Right atrium auricular region (tissue), 2 donors: ENCODE results near the gene XK. TPM values are rescaled to one million over a fixed set of nuclear protein-coding genes. Genes with fewer than 3 reads are reported as not detected.

ENCODE experiments used
- DNase-seq: peaks from one replicate; pipeline ENCODE4 v3.0.0-alpha.2; 2019; ENCODE audit warnings: low spot score
- H3K27ac ChIP-seq, 2 donors: fragments of 200-600 bp; sonication (generic); 1 replicate in 1 of 2; 2 replicates in 1 of 2; pipeline ENCODE4 v1.5.1; 2016 to 2019
- H3K27me3 ChIP-seq, 2 donors: fragments of 200-600 bp; sonication (generic); one replicate each; pipeline versions ENCODE4 v1.5.1 to v1.6.0; 2017 to 2019
- H3K36me3 ChIP-seq: fragments of 200-600 bp; sonication (generic); one replicate; pipeline ENCODE4 v1.5.1; 2016
- H3K4me1 ChIP-seq, 2 donors: fragments of 200-600 bp; sonication (generic); one replicate each; pipeline versions ENCODE4 v1.5.1 to v1.6.0; 2017 to 2019
- H3K4me3 ChIP-seq, 2 donors: fragments of 200-600 bp; sonication (generic); 1 replicate in 1 of 2; 2 replicates in 1 of 2; pipeline ENCODE4 v1.5.1; 2017 to 2019; ENCODE audit warnings: mild to moderate bottlenecking in 1 of 2, moderate library complexity in 1 of 2
- H3K9me3 ChIP-seq, 2 donors: fragments of 200-600 bp; sonication (generic); one replicate each; pipeline ENCODE4 v1.5.1; 2019
- CTCF ChIP-seq, 2 donors: fragments of 200-600 bp; sonication (generic); IDR thresholded peaks; one replicate each; pipeline ENCODE4 v1.5.1; 2019; ENCODE audit warnings: antibody characterized with exemption in 2 of 2
- total RNA-seq, 2 donors: library from RNA; depleted of rRNA; stranded (reverse); fragments of >200 nt; gene quantifications; one replicate each; pipeline ENCODE4 v1.1.0, GENCODE V29; 2016

Gene XK
- total RNA-seq, 2 donors from 2014 or later, result 5.1 to 10.1 TPM

GRCh38 chrX:37659047-37659446 is 26.5 kb upstream of the XK start:
- no peak for DNase-seq

GRCh38 chrX:37662181-37662580 is 23.4 kb upstream of the XK start:
- Histone ChIP-seq H3K9me3 (no peaks in the 10 kb centered on the region), H3K27me3 (no peaks in the 10 kb centered on the region), H3K4me3 (no peak overlapping the region), H3K27ac (no peak overlapping the region), H3K4me1 (no peaks in the 10 kb centered on the region), H3K36me3 (no peaks in the 10 kb centered on the region)
- TF ChIP-seq CTCF (IDR thresholded peaks at IDR 0.05), result no peak
- no peak for DNase-seq

More at GRCh38 chrX:37659047-37659446, 26.5 kb upstream of the XK start:
- Histone ChIP-seq H3K4me1 (no peaks in the 10 kb centered on the region), H3K36me3 (no peaks in the 10 kb centered on the region), H3K4me3 (no peak overlapping the region), H3K27me3 (no peaks in the 10 kb centered on the region), H3K27ac (no peak overlapping the region), H3K9me3 (no peaks in the 10 kb centered on the region)
- no peak for TF ChIP-seq CTCF (IDR thresholded peaks at IDR 0.05)

GRCh38 chrX:37666516-37666915 is 19.1 kb upstream of the XK start:
- no peak for DNase-seq
- no peaks in the 10 kb centered on the region for H3K9me3 ChIP-seq
- H3K36me3 ChIP-seq, result no peaks in the 10 kb centered on the region
- no peaks in the 10 kb centered on the region for H3K27me3 ChIP-seq
- TF ChIP-seq CTCF (IDR thresholded peaks at IDR 0.05), result no peak
- H3K4me3 ChIP-seq, result no peak overlapping the region
- H3K27ac ChIP-seq, result no peak overlapping the region
- no peaks in the 10 kb centered on the region for H3K4me1 ChIP-seq

GRCh38 chrX:37667141-37667540 is 18.4 kb upstream of the XK start:
- H3K4me3 ChIP-seq, result no peak overlapping the region
- H3K4me1 ChIP-seq, result no peaks in the 10 kb centered on the region
- no peaks in the 10 kb centered on the region for H3K27me3 ChIP-seq
- no peak for DNase-seq
- no peaks in the 10 kb centered on the region for H3K9me3 ChIP-seq
- no peak for TF ChIP-seq CTCF (IDR thresholded peaks at IDR 0.05)
- no peak overlapping the region for H3K27ac ChIP-seq
- H3K36me3 ChIP-seq, result no peaks in the 10 kb centered on the region

GRCh38 chrX:37672563-37672962 is 13.0 kb upstream of the XK start:
- H3K27ac ChIP-seq, result no peak overlapping the region
- H3K36me3 ChIP-seq, result no peaks in the 10 kb centered on the region
- no peak for TF ChIP-seq CTCF (IDR thresholded peaks at IDR 0.05)
- H3K4me1 ChIP-seq, result no peaks in the 10 kb centered on the region
- no peak overlapping the region for H3K4me3 ChIP-seq
- H3K9me3 ChIP-seq, result no peaks in the 10 kb centered on the region
- no peak for DNase-seq
- H3K27me3 ChIP-seq, result no peaks in the 10 kb centered on the region

GRCh38 chrX:37676811-37677210 is 8.8 kb upstream of the XK start:
- Histone ChIP-seq H3K4me3 (no peak overlapping the region), H3K36me3 (no peaks in the 10 kb centered on the region), H3K27me3 (no peaks in the 10 kb centered on the region), H3K9me3 (no peaks in the 10 kb centered on the region), H3K4me1 (no peaks in the 10 kb centered on the region), H3K27ac (no peak overlapping the region)
- TF ChIP-seq CTCF (IDR thresholded peaks at IDR 0.05), result no peak
- DNase-seq, result no peak
